Activated CD4-positive, alpha-beta T cell treated with anti-CD3 and anti-CD28 coated beads for 36 hours (primary cell): ENCODE data around the gene GPR161. TPM values are rescaled to one million over a fixed set of nuclear protein-coding genes. Genes with fewer than 3 reads are reported as not detected.
"Not testable (repeated sequence)": the region's sequence is repeated elsewhere in the genome, so short reads cannot be mapped to it uniquely, and the experiment has no call there.

Experiments used
- ATAC-seq: fragments of 200-7000 bp; cut with Tn5 transposase; one replicate; pipeline ENCODE4 v1.10.0; 2021; ENCODE audit warnings: mild to moderate bottlenecking, moderate library complexity
- CTCF ChIA-PET: fragments of 350-600 bp; sonication (Branson Sonifier 250); formaldehyde crosslinking; loops from one replicate; lab custom pipeline; 2021; ENCODE audit warnings: antibody characterized with exemption; lab: Charles Lee
- POLR2A ChIA-PET: fragments of 350-600 bp; sonication (Branson Sonifier 250); formaldehyde crosslinking; loops from one replicate; lab custom pipeline; 2021; ENCODE audit warnings: antibody characterized with exemption, inconsistent platforms; lab: Charles Lee
- DNase-seq: peaks from one replicate; pipeline ENCODE4 v3.0.0-alpha.2; 2020
- H3K27ac Mint-ChIP-seq: one replicate; pipeline ENCODE4 v1.8.0; 2021; ENCODE audit warnings: mixed read lengths
- H3K27me3 Mint-ChIP-seq: one replicate; pipeline ENCODE4 v1.8.0; 2021; ENCODE audit warnings: mixed read lengths
- H3K36me3 Mint-ChIP-seq: one replicate; pipeline ENCODE4 v1.8.0; 2021; ENCODE audit warnings: low read depth, mixed read lengths
- H3K4me1 Mint-ChIP-seq: one replicate; pipeline ENCODE4 v1.8.0; 2021; ENCODE audit warnings: mixed read lengths
- H3K4me3 Mint-ChIP-seq: one replicate; pipeline ENCODE4 v1.8.0; 2021; ENCODE audit warnings: mild to moderate bottlenecking, moderate library complexity, mixed read lengths
- H3K9me3 Mint-ChIP-seq: one replicate; pipeline ENCODE4 v1.8.0; 2021; ENCODE audit warnings: low read depth, mixed read lengths
- intact Hi-C, 2 experiments: fragments of 100-400 bp; cut with DNase I in 1 of 2; cut with micrococcal nuclease in 1 of 2; formaldehyde crosslinking; loops; one replicate each; pipeline versions ENCODE4 v1.14.2 to v1.15.1; 2022 to 2024; cut with DNase I, micrococcal nuclease
- total RNA-seq, 2 experiments: library from RNA; stranded (reverse); gene quantifications; one replicate each; pipeline ENCODE4 v1.2.3, GENCODE V29; 2021

GPR161 gene
- total RNA-seq, 2 experiments from 2014 or later = 0.42 to 0.59 TPM

DNA sequence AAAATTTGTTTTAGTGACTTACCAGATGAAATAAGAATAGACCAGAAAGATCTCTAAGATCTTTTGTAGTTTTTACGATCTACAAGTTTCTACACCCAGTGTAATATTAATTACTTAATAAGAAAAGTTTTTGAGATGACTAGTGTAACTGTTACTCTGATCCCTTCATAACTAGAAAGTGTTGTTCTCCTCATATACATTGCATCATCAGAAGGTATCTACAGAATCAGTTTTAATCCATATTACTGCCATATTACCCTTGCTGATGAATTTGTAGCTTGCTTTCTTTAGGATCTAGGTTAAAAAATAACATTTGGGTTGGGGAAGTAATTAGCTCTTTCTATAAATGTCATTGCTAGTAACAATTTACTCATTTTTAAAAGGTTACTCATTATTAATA is 72.5 kb downstream of the GPR161 start:
- Mint-ChIP-seq H3K9me3 (no peaks in the 10 kb centered on the region), H3K4me3 (no peak overlapping the region), H3K4me1 (no peaks in the 10 kb centered on the region), H3K27me3 (no peaks in the 10 kb centered on the region), H3K36me3 (peaks cover 4% of the 10 kb centered on the region), H3K27ac (no peak overlapping the region)
- intact Hi-C loops = no loop called here
- ChIA-PET CTCF (interaction anchor here (0.7 to 2.9 kb wide), 4 partner anchors 13 to 159 kb away, joined by 3 to 33 read pairs (median 3); no protein-coding TSS in a partner anchor), POLR2A (no interaction called here)
- ATAC-seq (no peak), DNase-seq (no peak)

GRCh38 chr1:168057921-168058320 is 78.8 kb downstream of the GPR161 start:
- no peak for DNase-seq
- no peak overlapping the region for H3K27ac Mint-ChIP-seq
- ATAC-seq = no peak
- H3K4me1 Mint-ChIP-seq = no peaks in the 10 kb centered on the region
- no peak overlapping the region for H3K4me3 Mint-ChIP-seq
- intact Hi-C loops = no loop called here
- CTCF ChIA-PET = interaction anchor here (1.2 kb wide), 1 partner anchor 27 kb away, joined by 3 read pairs; no protein-coding TSS in a partner anchor
- POLR2A ChIA-PET = no interaction called here
- no peaks in the 10 kb centered on the region for H3K27me3 Mint-ChIP-seq
- no peaks in the 10 kb centered on the region for H3K9me3 Mint-ChIP-seq
- H3K36me3 Mint-ChIP-seq = peaks cover 4% of the 10 kb centered on the region

- no peaks in the 10 kb centered on the region for H3K27me3 Mint-ChIP-seq
- H3K9me3 Mint-ChIP-seq = no peaks in the 10 kb centered on the region
- H3K4me3 Mint-ChIP-seq = no peak overlapping the region
- H3K36me3 Mint-ChIP-seq = peaks cover 4% of the 10 kb centered on the region
- H3K4me1 Mint-ChIP-seq = no peaks in the 10 kb centered on the region
- H3K27ac Mint-ChIP-seq = no peak overlapping the region
- intact Hi-C loops = no loop called here
- ATAC-seq (no peak), DNase-seq (no peak)
- ChIA-PET POLR2A (no interaction called here), CTCF (interaction anchor here (1.2 kb wide), 1 partner anchor 27 kb away, joined by 3 read pairs; no protein-coding TSS in a partner anchor)
Measured at GRCh38 chr1:168057355-168057754, 79.4 kb downstream of the GPR161 start.

- H3K27me3 Mint-ChIP-seq, POLR2A ChIA-PET, CTCF ChIA-PET, intact Hi-C loops, H3K27ac Mint-ChIP-seq, H3K4me1 Mint-ChIP-seq, H3K4me3 Mint-ChIP-seq, DNase-seq, H3K9me3 Mint-ChIP-seq, H3K36me3 Mint-ChIP-seq: not testable (repeated sequence)
- peak; percentile 57 for ATAC-seq
Measured at GRCh38 chr1:168056152-168056551, 80.6 kb downstream of the GPR161 start.

DNA sequence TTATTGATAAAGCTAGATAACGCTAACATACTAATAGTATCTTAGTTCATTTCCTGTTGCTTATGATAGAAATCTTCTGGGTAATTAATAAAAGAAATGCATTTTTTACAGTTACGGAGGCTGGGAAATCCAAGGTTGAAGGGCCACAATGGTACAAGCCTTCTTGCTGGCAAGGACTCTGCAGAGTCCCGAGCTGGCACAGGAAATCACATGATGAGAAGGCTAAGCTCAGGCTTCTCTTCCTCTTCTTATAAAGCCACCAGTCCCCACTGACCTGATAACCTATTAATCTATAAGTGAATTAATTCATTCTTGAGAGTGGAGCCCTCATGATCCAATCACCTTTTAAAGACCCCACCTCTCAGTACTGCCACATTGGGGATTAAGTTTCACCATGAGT is 82.6 kb downstream of the GPR161 start:
- Mint-ChIP-seq H3K27me3 (no peaks in the 10 kb centered on the region), H3K4me3 (no peak overlapping the region), H3K4me1 (no peaks in the 10 kb centered on the region), H3K36me3 (peaks cover 5% of the 10 kb centered on the region), H3K27ac (no peak overlapping the region), H3K9me3 (no peaks in the 10 kb centered on the region)
- intact Hi-C loops = no loop called here
- ChIA-PET CTCF (interaction anchor here (0.5 to 2.4 kb wide), 5 partner anchors 12 to 642 kb away, joined by 3 to 12 read pairs (median 4); partner anchors contain the start of gene SFT2D2), POLR2A (no interaction called here)
- no peak for ATAC-seq
- no peak for DNase-seq

- peaks cover 5% of the 10 kb centered on the region for H3K36me3 Mint-ChIP-seq
- ChIA-PET POLR2A (no interaction called here), CTCF (interaction anchor here (0.8 to 2.4 kb wide), 2 partner anchors 12 to 29 kb away, joined by 3 to 12 read pairs; no protein-coding TSS in a partner anchor)
- no peaks in the 10 kb centered on the region for H3K27me3 Mint-ChIP-seq
- DNase-seq (no peak), ATAC-seq (no peak)
- no peak overlapping the region for H3K27ac Mint-ChIP-seq
- H3K4me1 Mint-ChIP-seq = no peaks in the 10 kb centered on the region
- no peaks in the 10 kb centered on the region for H3K9me3 Mint-ChIP-seq
- intact Hi-C loops = no loop called here
- no peak overlapping the region for H3K4me3 Mint-ChIP-seq
Measured at GRCh38 chr1:168053681-168054080, 83.0 kb downstream of the GPR161 start.

DNA sequence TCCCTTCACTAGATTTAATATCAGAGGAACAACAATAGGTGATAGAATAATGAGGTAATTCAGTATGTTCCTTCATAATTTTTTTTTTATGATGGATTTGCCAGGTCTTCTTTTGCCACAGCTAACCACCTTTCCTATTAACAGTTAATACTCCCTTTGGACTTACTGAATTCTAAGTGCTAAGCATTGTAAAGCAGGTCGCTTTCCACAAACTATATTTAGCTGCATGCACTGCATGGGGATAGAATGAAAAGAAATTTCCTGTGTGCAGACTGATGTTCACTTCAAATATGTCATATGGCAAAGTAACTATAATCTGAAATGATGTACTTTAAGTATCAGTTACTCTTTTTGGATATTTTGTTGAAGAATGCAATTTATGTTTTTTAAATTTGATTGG is 85.8 kb downstream of the GPR161 start:
- Mint-ChIP-seq H3K4me1 (no peaks in the 10 kb centered on the region), H3K36me3 (peaks cover 7% of the 10 kb centered on the region), H3K4me3 (no peak overlapping the region), H3K9me3 (no peaks in the 10 kb centered on the region), H3K27ac (no peak overlapping the region), H3K27me3 (no peaks in the 10 kb centered on the region)
- ChIA-PET POLR2A (no interaction called here), CTCF (interaction anchor here (1.2 to 1.4 kb wide), 2 partner anchors 31 to 84 kb away, joined by 3 to 4 read pairs; no protein-coding TSS in a partner anchor)
- ATAC-seq = no peak
- DNase-seq = no peak
- intact Hi-C loops = no loop called here

DNA sequence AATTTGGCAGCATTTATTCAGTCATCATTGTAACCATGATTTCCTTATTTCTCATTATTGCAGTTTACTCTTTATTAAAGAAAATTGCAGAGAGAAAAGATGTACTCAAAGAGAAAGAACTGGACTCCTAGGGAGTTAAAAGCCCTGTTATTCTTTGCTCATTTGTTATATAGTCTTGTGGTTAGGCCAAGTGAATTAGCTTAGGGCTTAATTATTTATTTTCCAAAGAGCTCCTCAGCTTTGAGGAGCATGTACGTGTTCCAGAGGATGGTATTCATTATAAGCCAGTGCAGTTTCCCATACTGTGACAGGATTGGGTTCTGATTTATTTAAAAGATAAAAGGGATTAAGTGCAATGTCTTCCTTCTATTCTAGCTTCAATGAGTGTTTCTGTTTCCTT is 86.4 kb downstream of the GPR161 start:
- no peaks in the 10 kb centered on the region for H3K9me3 Mint-ChIP-seq
- CTCF ChIA-PET = interaction anchor here (1.2 to 1.4 kb wide), 2 partner anchors 32 to 84 kb away, joined by 3 to 4 read pairs; no protein-coding TSS in a partner anchor
- no peak overlapping the region for H3K4me3 Mint-ChIP-seq
- POLR2A ChIA-PET = no interaction called here
- DNase-seq (no peak), ATAC-seq (no peak)
- no peaks in the 10 kb centered on the region for H3K27me3 Mint-ChIP-seq
- intact Hi-C loops = no loop called here
- H3K36me3 Mint-ChIP-seq = peaks cover 7% of the 10 kb centered on the region
- H3K4me1 Mint-ChIP-seq = no peaks in the 10 kb centered on the region
- no peak overlapping the region for H3K27ac Mint-ChIP-seq

- H3K4me3 Mint-ChIP-seq = no peak overlapping the region
- ChIA-PET CTCF (interaction anchor here (0.6 kb wide), 1 partner anchor 1204 kb away, joined by 3 read pairs; no protein-coding TSS in a partner anchor), POLR2A (no interaction called here)
- no peak for DNase-seq
- H3K36me3 Mint-ChIP-seq = peaks cover 24% of the 10 kb centered on the region
- no peaks in the 10 kb centered on the region for H3K27me3 Mint-ChIP-seq
- ATAC-seq = no peak
- intact Hi-C loops = no loop called here
- H3K4me1 Mint-ChIP-seq = no peaks in the 10 kb centered on the region
- H3K27ac Mint-ChIP-seq = no peak overlapping the region
- H3K9me3 Mint-ChIP-seq = no peaks in the 10 kb centered on the region
Measured at GRCh38 chr1:168045311-168045710, 91.4 kb downstream of the GPR161 start.

DNA sequence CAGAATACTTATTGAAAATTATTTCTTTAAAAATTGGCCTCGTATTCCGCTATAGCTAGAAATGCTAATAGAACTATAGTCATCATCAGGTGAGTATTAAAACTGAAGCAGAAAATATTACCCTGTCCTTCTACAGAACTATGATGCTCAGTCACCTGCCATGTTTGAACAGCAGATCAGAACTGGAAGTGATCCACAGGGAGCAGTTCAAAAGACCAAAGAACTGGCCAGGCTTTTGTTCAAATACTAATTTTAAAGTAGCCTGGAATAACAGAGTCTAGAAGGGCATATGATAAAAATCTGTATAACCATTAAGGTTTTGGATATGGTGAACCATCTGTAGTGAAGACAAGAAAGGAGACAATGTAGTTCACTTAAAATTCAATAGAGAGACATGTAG is 94.4 kb downstream of the GPR161 start:
- H3K4me1 Mint-ChIP-seq = no peaks in the 10 kb centered on the region

DNA sequence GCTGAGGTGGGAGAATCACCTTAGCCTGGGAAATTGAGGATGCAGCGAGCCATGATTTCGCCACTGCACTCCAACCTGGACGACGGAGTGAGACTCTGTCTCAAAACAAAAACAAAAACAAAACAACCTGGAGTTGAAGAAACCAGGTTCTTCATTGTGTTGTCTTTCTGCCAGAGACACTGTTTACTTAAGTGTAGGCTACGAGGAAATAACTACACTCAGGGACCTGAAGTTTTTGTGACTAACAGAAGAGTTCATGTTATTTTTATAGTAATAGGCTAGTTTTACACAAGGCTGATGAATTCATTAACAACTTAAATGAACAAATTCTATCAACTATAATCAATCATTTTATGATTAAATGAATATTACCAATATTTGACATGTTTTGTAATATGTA is 101.4 kb downstream of the GPR161 start:
- H3K4me3 Mint-ChIP-seq = no peak overlapping the region
- ChIA-PET POLR2A (no interaction called here), CTCF (no interaction called here)
- no peak overlapping the region for H3K27ac Mint-ChIP-seq
- no peaks in the 10 kb centered on the region for H3K4me1 Mint-ChIP-seq
- ATAC-seq = no peak
- H3K27me3 Mint-ChIP-seq = no peaks in the 10 kb centered on the region
- intact Hi-C loops = no loop called here
- no peaks in the 10 kb centered on the region for H3K9me3 Mint-ChIP-seq
- H3K36me3 Mint-ChIP-seq = peaks cover 4% of the 10 kb centered on the region
- no peak for DNase-seq

More for the DNA sequence above, 94.4 kb downstream of the GPR161 start:
- ATAC-seq = no peak
- no peaks in the 10 kb centered on the region for H3K27me3 Mint-ChIP-seq
- intact Hi-C loops = no loop called here
- no peak overlapping the region for H3K27ac Mint-ChIP-seq
- H3K36me3 Mint-ChIP-seq = peaks cover 23% of the 10 kb centered on the region
- no peak overlapping the region for H3K4me3 Mint-ChIP-seq
- CTCF ChIA-PET = no interaction called here
- no peak for DNase-seq
- H3K9me3 Mint-ChIP-seq = no peaks in the 10 kb centered on the region
- POLR2A ChIA-PET = no interaction called here

DNA sequence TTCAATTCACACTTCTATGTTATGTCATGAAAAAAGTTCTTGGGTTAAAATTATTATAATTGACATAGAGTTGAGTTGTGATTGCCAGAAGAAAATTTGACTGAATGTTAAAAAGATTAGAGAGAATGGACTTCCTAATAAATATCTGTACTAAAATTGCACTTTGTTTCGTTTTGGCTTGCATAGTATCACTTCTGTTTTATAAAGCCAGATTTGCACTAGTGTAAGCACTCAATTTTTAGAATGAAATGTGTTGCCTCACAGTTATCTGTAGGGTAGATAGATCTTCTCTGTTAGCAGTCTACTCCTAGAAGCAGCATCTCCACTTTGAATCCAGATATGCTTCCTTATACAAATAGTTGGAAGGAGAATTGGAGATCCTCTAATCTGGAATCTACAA is 104.7 kb downstream of the GPR161 start:
- Mint-ChIP-seq H3K27me3 (no peaks in the 10 kb centered on the region), H3K4me3 (no peak overlapping the region), H3K36me3 (peaks cover 2% of the 10 kb centered on the region), H3K27ac (no peak overlapping the region), H3K4me1 (no peaks in the 10 kb centered on the region), H3K9me3 (no peaks in the 10 kb centered on the region)
- POLR2A ChIA-PET = no interaction called here
- CTCF ChIA-PET = interaction anchor here (1.9 kb wide), 1 partner anchor 11 kb away, joined by 7 read pairs; no protein-coding TSS in a partner anchor
- ATAC-seq (no peak), DNase-seq (no peak)
- intact Hi-C loops = no loop called here
